Measurements from ENCODE around the gene RAP1B.

Gene RAP1B

GRCh38 chr12:68610370-68611093 lies at the start of gene RAP1B:
TSS of gene RAP1B (plus strand) at chr12:68610899. CDS start at chr12:68648725, 37,826 bp downstream.
- Histone ChIP-seq H3K4me3 (ENCODE audit: low read depth, low read length) (peak within 1 kb of the TSS; percentile 83), H3K27ac (peak within 1 kb of the TSS; percentile 98), H3K4me2 (ENCODE audit: low read length) (peak within 1 kb of the TSS; percentile 95), H3K27me3 (ENCODE audit: control insufficient read depth, insufficient read depth, low read length) (no peaks in the 10 kb centered on the region), H3K4me1 (peaks cover 14% of the 10 kb centered on the region), H3K9me3 (ENCODE audit: control insufficient read depth, low read length) (no peaks in the 10 kb centered on the region), H3K79me2 (peaks cover 30% of the 10 kb centered on the region), H3K9ac (peak within 1 kb of the TSS; percentile 79), H3K36me3 (ENCODE audit: control insufficient read depth, insufficient read depth, low read length) (no peaks in the 10 kb centered on the region), H2AFZ (peak within 1 kb of the TSS; percentile 99)
- TF ChIP-seq, protein P1, sequence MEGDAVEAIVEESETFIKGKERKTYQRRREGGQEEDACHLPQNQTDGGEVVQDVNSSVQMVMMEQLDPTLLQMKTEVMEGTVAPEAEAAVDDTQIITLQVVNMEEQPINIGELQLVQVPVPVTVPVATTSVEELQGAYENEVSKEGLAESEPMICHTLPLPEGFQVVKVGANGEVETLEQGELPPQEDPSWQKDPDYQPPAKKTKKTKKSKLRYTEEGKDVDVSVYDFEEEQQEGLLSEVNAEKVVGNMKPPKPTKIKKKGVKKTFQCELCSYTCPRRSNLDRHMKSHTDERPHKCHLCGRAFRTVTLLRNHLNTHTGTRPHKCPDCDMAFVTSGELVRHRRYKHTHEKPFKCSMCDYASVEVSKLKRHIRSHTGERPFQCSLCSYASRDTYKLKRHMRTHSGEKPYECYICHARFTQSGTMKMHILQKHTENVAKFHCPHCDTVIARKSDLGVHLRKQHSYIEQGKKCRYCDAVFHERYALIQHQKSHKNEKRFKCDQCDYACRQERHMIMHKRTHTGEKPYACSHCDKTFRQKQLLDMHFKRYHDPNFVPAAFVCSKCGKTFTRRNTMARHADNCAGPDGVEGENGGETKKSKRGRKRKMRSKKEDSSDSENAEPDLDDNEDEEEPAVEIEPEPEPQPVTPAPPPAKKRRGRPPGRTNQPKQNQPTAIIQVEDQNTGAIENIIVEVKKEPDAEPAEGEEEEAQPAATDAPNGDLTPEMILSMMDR (IDR thresholded peaks at IDR 0.05): no peak

GRCh38 chr12:68561830-68562229 lies 48.9 kb upstream of the RAP1B start:
- Histone ChIP-seq H2AFZ (no peak overlapping the region), H3K9ac (no peak overlapping the region), H3K36me3 (ENCODE audit: control insufficient read depth, insufficient read depth, low read length) (no peaks in the 10 kb centered on the region), H3K4me3 (ENCODE audit: low read depth, low read length) (no peak overlapping the region), H3K27ac (no peak overlapping the region), H3K27me3 (ENCODE audit: control insufficient read depth, insufficient read depth, low read length) (no peaks in the 10 kb centered on the region), H3K4me1 (peaks cover 5% of the 10 kb centered on the region), H3K9me3 (ENCODE audit: control insufficient read depth, low read length) (no peaks in the 10 kb centered on the region), H3K79me2 (no peaks in the 10 kb centered on the region), H3K4me2 (ENCODE audit: low read length) (no peak overlapping the region)
- TF ChIP-seq, protein P1 (IDR thresholded peaks at IDR 0.05): no peak

GRCh38 chr12:68564166-68564565 lies 46.5 kb upstream of the RAP1B start:
- Histone ChIP-seq H3K36me3 (ENCODE audit: control insufficient read depth, insufficient read depth, low read length) (no peaks in the 10 kb centered on the region), H3K9me3 (ENCODE audit: control insufficient read depth, low read length) (no peaks in the 10 kb centered on the region), H2AFZ (no peak overlapping the region), H3K79me2 (no peaks in the 10 kb centered on the region), H3K27me3 (ENCODE audit: control insufficient read depth, insufficient read depth, low read length) (no peaks in the 10 kb centered on the region), H3K27ac (no peak overlapping the region), H3K4me2 (ENCODE audit: low read length) (no peak overlapping the region), H3K9ac (no peak overlapping the region), H3K4me3 (ENCODE audit: low read depth, low read length) (no peak overlapping the region), H3K4me1 (peaks cover 5% of the 10 kb centered on the region)
- TF ChIP-seq, protein P1 (IDR thresholded peaks at IDR 0.05): no peak

- Histone ChIP-seq H3K9me3 (ENCODE audit: control insufficient read depth, low read length) (no peaks in the 10 kb centered on the region), H3K79me2 (no peaks in the 10 kb centered on the region), H2AFZ (no peak overlapping the region), H3K27me3 (ENCODE audit: control insufficient read depth, insufficient read depth, low read length) (no peaks in the 10 kb centered on the region), H3K36me3 (ENCODE audit: control insufficient read depth, insufficient read depth, low read length) (no peaks in the 10 kb centered on the region), H3K4me1 (peaks cover 5% of the 10 kb centered on the region), H3K4me2 (ENCODE audit: low read length) (no peak overlapping the region), H3K27ac (no peak overlapping the region), H3K4me3 (ENCODE audit: low read depth, low read length) (no peak overlapping the region), H3K9ac (no peak overlapping the region)
- TF ChIP-seq, protein P1 (IDR thresholded peaks at IDR 0.05): no peak
Observed at GRCh38 chr12:68565391-68565903, 45.3 kb upstream of the RAP1B start.

All from parathyroid adenoma (tissue), 2 donors.